ENCODE results near the gene TRIM67.

DNA sequence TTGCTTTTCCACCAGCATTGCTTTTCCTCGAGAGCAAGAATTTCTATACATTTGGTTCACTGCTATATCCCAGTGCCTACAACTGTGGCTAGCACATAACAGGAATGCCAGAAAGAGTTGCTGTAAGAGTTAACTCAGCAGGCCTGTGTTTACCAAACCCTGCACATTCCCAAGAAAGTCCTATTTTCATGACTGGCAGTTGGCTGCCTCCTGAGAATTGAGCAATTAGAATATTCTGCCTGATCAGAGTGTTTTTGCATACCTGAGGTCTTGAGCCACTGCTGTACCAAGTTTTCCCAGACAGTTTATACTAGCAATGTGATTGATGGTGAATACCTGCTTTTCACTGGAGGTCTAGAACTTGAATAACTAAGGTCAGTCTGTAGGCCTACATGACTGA is 76.4 kb downstream of the TRIM67 start:
- no peak for TF ChIP-seq POLR2A (IDR thresholded peaks at IDR 0.05; ENCODE audit: low read length)
- TF ChIP-seq, protein P1, sequence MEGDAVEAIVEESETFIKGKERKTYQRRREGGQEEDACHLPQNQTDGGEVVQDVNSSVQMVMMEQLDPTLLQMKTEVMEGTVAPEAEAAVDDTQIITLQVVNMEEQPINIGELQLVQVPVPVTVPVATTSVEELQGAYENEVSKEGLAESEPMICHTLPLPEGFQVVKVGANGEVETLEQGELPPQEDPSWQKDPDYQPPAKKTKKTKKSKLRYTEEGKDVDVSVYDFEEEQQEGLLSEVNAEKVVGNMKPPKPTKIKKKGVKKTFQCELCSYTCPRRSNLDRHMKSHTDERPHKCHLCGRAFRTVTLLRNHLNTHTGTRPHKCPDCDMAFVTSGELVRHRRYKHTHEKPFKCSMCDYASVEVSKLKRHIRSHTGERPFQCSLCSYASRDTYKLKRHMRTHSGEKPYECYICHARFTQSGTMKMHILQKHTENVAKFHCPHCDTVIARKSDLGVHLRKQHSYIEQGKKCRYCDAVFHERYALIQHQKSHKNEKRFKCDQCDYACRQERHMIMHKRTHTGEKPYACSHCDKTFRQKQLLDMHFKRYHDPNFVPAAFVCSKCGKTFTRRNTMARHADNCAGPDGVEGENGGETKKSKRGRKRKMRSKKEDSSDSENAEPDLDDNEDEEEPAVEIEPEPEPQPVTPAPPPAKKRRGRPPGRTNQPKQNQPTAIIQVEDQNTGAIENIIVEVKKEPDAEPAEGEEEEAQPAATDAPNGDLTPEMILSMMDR (IDR thresholded peaks at IDR 0.05) = no peak

Data from A549 (cell line).